Measurements from ENCODE around the gene ITPK1. TPM values are rescaled to one million over a fixed set of nuclear protein-coding genes. Genes with fewer than 3 reads are reported as not detected.

The ITPK1 gene
- polyA plus RNA-seq, 2 of the 4 experiments (the other 2 are of a cell fraction): 46.2 to 47.0 TPM

- 13% methylated on average over 31 of the region's 86 CpGs for WGBS (ENCODE audit: missing lambda C conversion rate)
- Histone ChIP-seq H3K4me3 (peak within 1 kb of the TSS; percentile 61), H3K9me3 (no peaks in the 10 kb centered on the region), H3K4me1 (peaks cover 9% of the 10 kb centered on the region; the same call in 2 of the 3 replicates), H3K27ac (no peak within 1 kb of the TSS), H3K4me2 (peak within 1 kb of the TSS; percentile 99)
- FAIRE-seq (no peak), DNase-seq (ENCODE audit: low read depth in 1 of 2, low spot score in 1 of 2) (peak; percentile 38 to 60), ATAC-seq (peak; percentile 69 to 80)
- ChIA-PET POLR2A (no interaction called here), CTCF (no interaction called here)
- TF ChIP-seq FOSL2 (IDR thresholded peaks at IDR 0.05) (no peak), FOSL2 (CRISPR knock-in tag; IDR thresholded peaks at IDR 0.05) (no peak), ELK1 (IDR thresholded peaks at IDR 0.05; ENCODE audit: low read depth, low read length) (no peak), HES2 (IDR thresholded peaks at IDR 0.05) (no peak), NFE2L2 (conservative IDR thresholded peaks at IDR 0.05; ENCODE audit: low read length) (no peak), EHMT2 (IDR thresholded peaks at IDR 0.05; ENCODE audit: low read depth) (peak; percentile 88), REST (IDR thresholded peaks at IDR 0.05) (peak; percentile 99), FOXS1 (CRISPR knock-in tag; IDR thresholded peaks at IDR 0.05) (0 out of 2 replicates have a peak, but pooled peaks have one; percentile 24), FOSB (CRISPR knock-in tag; IDR thresholded peaks at IDR 0.05) (no peak), PBX3 (IDR thresholded peaks at IDR 0.05) (no peak)
Measured at GRCh38 chr14:92922883-92923743, 192.6 kb downstream of the ITPK1 start, which contains the start of gene CHGA. Gene CHGA (plus strand): TSS chr14:92923150. CDS start chr14:92923360, 210 bp downstream.

- ATAC-seq (peak in 1 of 2 experiments; percentile 4; a peak in 2 of 6 replicates), FAIRE-seq (no peak), DNase-seq (ENCODE audit: low read depth in 1 of 2, low spot score in 1 of 2) (peak in 1 of 2 experiments; percentile 21)
- ChIA-PET CTCF (interaction anchor here (0.9 to 1.3 kb wide), 2 partner anchors 30 to 191 kb away, joined by 3 to 5 read pairs; no protein-coding TSS in a partner anchor), POLR2A (no interaction called here)
- peak overlapping the region; percentile 99 for H3K4me2 ChIP-seq
- H3K27ac ChIP-seq: no peak overlapping the region
- WGBS (ENCODE audit: missing lambda C conversion rate): 18% methylated on average over 4 of the region's 4 CpGs
- H3K4me1 ChIP-seq: peaks cover 9% of the 10 kb centered on the region; the same call in 2 of the 3 replicates
- peak overlapping the region; percentile 61 for H3K4me3 ChIP-seq
- TF ChIP-seq ZC3H11A (IDR thresholded peaks at IDR 0.05) (no peak), EHF (CRISPR knock-in tag; IDR thresholded peaks at IDR 0.05) (no peak), PBX3 (IDR thresholded peaks at IDR 0.05) (no peak), HDAC2 (IDR thresholded peaks at IDR 0.05) (no peak), MAFK (IDR thresholded peaks at IDR 0.05; ENCODE audit: partially characterized antibody) (peak; percentile 84), MYC (IDR thresholded peaks at IDR 0.05; ENCODE audit: borderline replicate concordance, low read length) (no peak)
- no peaks in the 10 kb centered on the region for H3K9me3 ChIP-seq
Measured at GRCh38 chr14:92922155-92922735, 193.5 kb downstream of the ITPK1 start.
